GM18507 (cell line): Measurements from ENCODE around the gene PNLIPRP1.
A peak's percentile ranks its signal among the peaks of the same experiment; 100 is the strongest.

Experiments used
- DNase-seq: peaks from one replicate; pipeline ENCODE4 v3.0.0; 2011; ENCODE audit warnings: low read depth; ENCODE audit not compliant: insufficient read length; ENCODE audit errors: extremely low spot score
- FAIRE-seq: peaks from 2 replicates; lab custom pipeline; 2011; peaks lifted over from hg19 to GRCh38; lab: Jason Lieb, UNC

Gene PNLIPRP1

DNA sequence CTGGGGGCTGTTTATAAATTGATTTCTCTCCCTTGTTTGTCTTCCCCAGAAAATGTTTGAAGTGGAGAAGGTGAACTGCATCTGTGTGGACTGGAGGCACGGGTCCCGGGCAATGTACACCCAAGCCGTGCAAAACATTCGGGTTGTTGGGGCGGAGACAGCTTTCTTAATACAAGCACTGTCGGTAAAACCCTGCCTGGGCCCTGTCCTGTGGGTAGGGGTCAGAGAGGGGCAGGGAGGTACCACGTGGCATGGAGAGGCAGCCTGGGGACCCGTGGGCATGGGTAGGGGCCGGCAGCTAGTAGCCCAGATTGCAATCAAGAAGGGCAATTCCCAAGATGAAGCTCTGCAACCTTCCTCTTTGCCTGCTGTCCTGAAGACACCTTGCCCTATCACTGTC is 36.1 kb downstream of the PNLIPRP1 start:
- FAIRE-seq (no peak), DNase-seq (no peak)

- DNase-seq = no peak
- no peak for FAIRE-seq
Measured at GRCh38 chr10:116627386-116627933, 36.7 kb downstream of the PNLIPRP1 start.

GRCh38 chr10:116629340-116629739 is 38.6 kb downstream of the PNLIPRP1 start:
- FAIRE-seq = no peak
- DNase-seq = no peak

- DNase-seq = no peak
- no peak for FAIRE-seq
Measured at GRCh38 chr10:116630020-116630419, 39.3 kb downstream of the PNLIPRP1 start.

- DNase-seq (no peak), FAIRE-seq (no peak)
Measured at GRCh38 chr10:116631871-116632295, 41.1 kb downstream of the PNLIPRP1 start.

DNA sequence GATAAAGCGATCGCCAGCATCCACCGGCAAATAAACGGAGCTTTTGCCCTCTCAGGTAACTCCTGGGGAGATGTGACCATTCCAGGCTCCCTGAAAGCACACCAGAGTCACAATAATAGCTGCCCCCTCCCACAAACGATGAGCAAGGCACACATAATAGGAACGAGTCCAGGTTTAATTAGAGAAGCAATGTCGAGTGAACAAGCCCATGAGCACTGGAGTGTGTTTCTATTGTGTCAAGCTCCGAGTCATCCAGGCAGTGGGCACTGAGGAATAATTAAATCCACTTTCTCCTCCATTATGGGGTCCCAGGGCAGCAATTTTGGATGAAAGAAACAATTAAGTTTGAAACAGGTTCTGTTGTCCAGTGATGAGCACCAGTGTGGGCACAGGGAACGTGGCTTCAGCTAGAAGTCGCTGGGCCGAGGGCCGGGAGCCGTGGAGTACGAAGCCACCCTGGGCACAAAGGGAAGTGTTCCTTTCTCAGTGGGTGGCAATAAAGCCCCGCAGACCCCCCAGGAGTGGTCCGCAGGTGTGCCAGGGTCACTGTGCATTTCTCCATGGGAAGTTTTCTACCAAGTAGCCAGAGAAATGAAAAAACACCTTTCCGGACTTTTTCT is 41.9 kb downstream of the PNLIPRP1 start:
- FAIRE-seq (no peak), DNase-seq (no peak)

- no peak for FAIRE-seq
Measured at GRCh38 chr10:116633216-116633600, 42.4 kb downstream of the PNLIPRP1 start.

GRCh38 chr10:116634126-116634975 is 43.6 kb downstream of the PNLIPRP1 start:
- DNase-seq (no peak), FAIRE-seq (no peak)

More at GRCh38 chr10:116633216-116633600, 42.4 kb downstream of the PNLIPRP1 start:
- DNase-seq = no peak

DNA sequence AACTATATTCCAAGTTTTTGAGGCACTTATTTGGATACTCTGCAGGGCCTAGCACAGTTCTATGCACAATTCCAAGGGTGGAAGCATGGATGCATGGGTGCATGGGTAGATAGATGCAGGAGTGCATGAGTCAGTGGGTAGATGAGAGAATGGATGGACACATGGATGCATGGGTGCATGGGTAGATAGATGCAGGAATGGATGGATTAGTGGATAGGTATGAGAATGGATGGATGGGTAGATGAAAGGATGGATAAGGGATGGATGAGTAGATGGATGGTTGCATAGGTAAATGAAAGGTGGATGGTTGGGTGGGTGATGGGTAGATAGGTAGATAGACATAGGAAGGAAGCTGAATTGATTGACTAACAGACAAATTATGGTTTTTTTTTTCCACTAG is 45.6 kb downstream of the PNLIPRP1 start:
- FAIRE-seq (no peak), DNase-seq (no peak)

DNA sequence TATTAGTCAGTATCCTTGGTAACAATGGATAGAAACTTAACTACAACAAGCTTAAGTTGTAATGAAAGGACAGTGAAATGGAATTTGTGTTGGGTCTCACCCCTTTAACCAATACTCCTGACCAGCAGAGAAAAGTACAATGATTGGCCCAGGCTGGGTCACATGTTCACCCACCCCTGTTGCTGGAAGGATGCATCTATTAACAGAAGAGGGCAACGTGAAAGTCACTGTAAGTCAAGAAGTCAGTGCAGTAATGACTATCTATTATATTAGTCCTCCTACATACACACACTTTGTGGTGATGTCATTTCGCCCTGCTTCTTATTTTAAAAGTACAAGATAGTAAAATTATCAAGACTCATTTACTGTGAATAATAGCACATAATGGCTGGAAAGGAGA is 46.2 kb downstream of the PNLIPRP1 start:
- no peak for FAIRE-seq
- DNase-seq = no peak

- DNase-seq = no peak
- no peak for FAIRE-seq
Measured at GRCh38 chr10:116637830-116638229, 47.1 kb downstream of the PNLIPRP1 start.

DNA sequence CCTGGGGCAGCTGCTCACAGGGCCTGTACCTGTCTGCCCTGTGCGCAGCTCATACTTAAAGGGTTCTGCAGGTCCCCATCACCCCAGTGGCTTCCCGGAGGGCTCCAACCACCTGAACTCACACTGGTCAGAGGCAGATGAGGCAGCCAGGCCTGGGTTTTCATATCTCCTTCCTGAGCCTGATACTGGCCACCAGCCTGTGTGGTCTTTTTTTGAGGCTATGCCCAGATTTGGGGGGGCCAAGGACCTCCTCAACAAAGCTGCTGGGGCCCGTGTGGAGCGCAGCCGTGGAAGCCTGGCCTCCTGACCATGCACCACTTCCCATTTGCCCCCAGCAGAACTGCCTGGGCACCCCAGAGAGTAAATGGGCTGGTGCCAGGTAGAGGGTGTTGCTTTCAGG is 55.7 kb downstream of the PNLIPRP1 start:
- FAIRE-seq = no peak
- no peak for DNase-seq

- FAIRE-seq (no peak), DNase-seq (no peak)
Measured at GRCh38 chr10:116648903-116649302, 58.1 kb downstream of the PNLIPRP1 start.

DNA sequence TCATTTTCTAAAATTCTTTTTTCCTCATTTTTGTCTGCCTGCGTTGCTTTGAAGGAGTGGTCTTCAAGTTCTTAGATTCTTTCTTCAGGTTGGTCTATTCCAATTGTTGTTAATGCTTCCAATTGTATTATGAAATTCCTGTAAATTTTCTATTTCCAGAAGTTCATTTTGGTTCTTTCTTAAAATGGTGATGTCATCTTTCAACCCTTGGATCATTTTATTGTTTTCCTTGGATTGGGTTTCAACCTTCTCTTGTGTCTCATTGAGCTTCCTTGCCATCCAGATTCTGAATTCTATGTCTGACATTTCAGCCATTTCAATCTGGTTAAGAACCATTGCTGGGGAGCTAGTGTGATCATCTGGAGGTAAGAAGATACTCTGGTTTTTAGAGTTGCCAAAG is 63.1 kb downstream of the PNLIPRP1 start:
- FAIRE-seq = peak; percentile 29
- no peak for DNase-seq

DNA sequence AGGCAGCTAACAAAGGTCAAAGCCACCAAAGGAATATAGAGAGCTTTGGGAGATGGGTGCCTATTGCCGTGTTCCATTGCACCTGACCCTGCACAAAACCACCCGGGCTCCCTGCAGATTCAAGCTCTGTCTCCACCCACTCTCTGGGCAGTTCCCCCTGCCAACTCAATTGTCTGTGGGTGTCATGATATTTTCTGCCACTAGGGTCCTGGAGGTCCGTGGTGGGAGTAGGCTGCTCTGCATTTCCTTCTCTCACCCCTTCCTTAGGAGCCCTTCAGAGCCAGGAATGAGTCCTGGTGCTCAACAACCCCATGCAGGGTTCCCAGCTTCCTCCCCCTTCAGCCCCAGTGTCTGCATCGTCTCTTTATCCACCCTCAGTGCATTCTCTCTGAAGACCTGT is 64.1 kb downstream of the PNLIPRP1 start:
- no peak for FAIRE-seq
- no peak for DNase-seq

GRCh38 chr10:116655568-116655967 is 64.8 kb downstream of the PNLIPRP1 start:
- DNase-seq (no peak), FAIRE-seq (no peak)

- FAIRE-seq (no peak), DNase-seq (no peak)
Measured at GRCh38 chr10:116656044-116656443, 65.3 kb downstream of the PNLIPRP1 start.

DNA sequence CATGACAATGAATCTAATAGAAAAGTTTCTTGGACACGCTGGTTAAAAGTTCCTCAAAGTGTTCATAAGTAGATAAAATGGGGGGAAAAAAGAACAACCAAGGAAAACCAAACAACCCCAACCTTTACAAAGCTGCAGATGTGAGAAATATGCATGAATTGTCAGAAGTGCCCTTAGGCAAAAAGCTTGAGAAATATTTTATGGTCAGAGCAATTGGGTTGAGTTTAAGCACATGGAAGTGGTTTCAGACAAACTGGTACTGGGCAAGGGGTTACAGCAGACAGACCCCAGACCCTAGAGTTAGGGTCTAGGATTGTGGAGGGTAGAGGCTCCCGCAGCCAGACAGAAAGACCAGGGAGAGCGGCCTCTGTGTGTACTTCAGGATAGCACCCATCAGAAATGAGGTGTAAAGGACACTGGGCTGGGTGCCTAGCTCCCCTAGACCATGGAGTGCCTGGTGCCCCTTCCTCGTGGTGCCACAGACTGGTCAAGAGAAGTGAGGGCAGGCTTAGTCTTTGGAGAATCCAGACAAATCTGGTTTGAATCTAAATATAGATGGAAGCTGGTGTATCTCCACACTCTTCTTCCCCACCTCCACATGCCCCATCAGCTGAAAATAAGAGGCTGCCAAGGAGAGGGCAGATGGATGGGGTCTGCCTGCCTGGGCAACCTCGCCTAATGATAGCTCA is 67.2 kb downstream of the PNLIPRP1 start:
- DNase-seq (no peak), FAIRE-seq (no peak)
